OCI-LY1 (cell line): ENCODE data around the gene TULP4.

Source experiments
- H2AFZ ChIP-seq: fragments of 200-600 bp; sonication (generic), shearing (Covaris generic); 2 replicates; pipeline ENCODE4 v1.6.0; 2014; ENCODE audit warnings: antibody characterized with exemption, mild to moderate bottlenecking, low read length
- H3F3A ChIP-seq: fragments of 200-600 bp; sonication (generic), shearing (Covaris generic); 2 replicates; pipeline ENCODE4 v1.6.0; 2014; ENCODE audit warnings: mild to moderate bottlenecking, antibody characterized with exemption, low read length, moderate library complexity; ENCODE audit not compliant: insufficient read depth
- H3K27ac ChIP-seq: fragments of 200-600 bp; sonication (generic); 2 replicates; pipeline ENCODE4 v1.5.1; 2014; ENCODE audit warnings: low read length, mixed run types, mild to moderate bottlenecking, low read depth; ENCODE audit not compliant: poor library complexity, severe bottlenecking
- H3K27me3 ChIP-seq: fragments of 200-600 bp; sonication (generic); 2 replicates; pipeline ENCODE4 v1.6.0; 2014; ENCODE audit warnings: antibody characterized with exemption, mild to moderate bottlenecking, low read length, moderate library complexity; ENCODE audit not compliant: insufficient read depth
- H3K36me3 ChIP-seq: fragments of 200-600 bp; sonication (generic); 2 replicates; pipeline ENCODE4 v1.6.1; 2014; ENCODE audit warnings: mild to moderate bottlenecking, antibody characterized with exemption, low read length, moderate library complexity, mixed read lengths; ENCODE audit not compliant: insufficient read depth
- H3K4me1 ChIP-seq: fragments of 200-600 bp; sonication (generic); 2 replicates; pipeline ENCODE4 v1.5.1; 2014; ENCODE audit warnings: mild to moderate bottlenecking, low read length, moderate library complexity; ENCODE audit not compliant: insufficient read depth, severe bottlenecking
- H3K4me2 ChIP-seq: fragments of 200-600 bp; sonication (generic), shearing (Covaris generic); 2 replicates; pipeline ENCODE4 v1.6.1; 2014; ENCODE audit warnings: low read length
- H3K4me3 ChIP-seq: fragments of 200-600 bp; sonication (generic); 2 replicates; pipeline ENCODE4 v1.5.1; 2014; ENCODE audit warnings: low read length, low read depth, mild to moderate bottlenecking, mixed read lengths; ENCODE audit not compliant: poor library complexity, severe bottlenecking
- H3K79me2 ChIP-seq: fragments of 200-600 bp; shearing (Covaris generic); 2 replicates; pipeline ENCODE4 v1.6.1; 2016; ENCODE audit warnings: mixed run types, low read length, mixed read lengths; ENCODE audit not compliant: insufficient read depth
- H3K9ac ChIP-seq: fragments of 200-600 bp; sonication (generic), shearing (Covaris generic); 2 replicates; pipeline ENCODE4 v1.6.1; 2014; ENCODE audit warnings: mild to moderate bottlenecking, low read length, mixed read lengths
- H3K9me2 ChIP-seq: fragments of 200-600 bp; sonication (generic), shearing (Covaris generic); 2 replicates; pipeline ENCODE4 v1.6.1; 2014; ENCODE audit warnings: low read depth, mild to moderate bottlenecking, low read length, mixed read lengths
- H3K9me3 ChIP-seq: fragments of 200-600 bp; shearing (Covaris generic); 2 replicates; pipeline ENCODE4 v1.6.1; 2014; ENCODE audit warnings: low read length, mixed read lengths
- H4K20me1 ChIP-seq: fragments of 200-600 bp; sonication (generic), shearing (Covaris generic); 2 replicates; pipeline ENCODE4 v1.6.0; 2016; ENCODE audit warnings: mild to moderate bottlenecking, low read length; ENCODE audit not compliant: insufficient read depth
- EZH2 ChIP-seq: fragments of 200-600 bp; sonication (generic), shearing (Covaris generic); IDR thresholded peaks from 2 replicates; pipeline ENCODE4 v1.8.0; 2017; ENCODE audit warnings: borderline replicate concordance, mixed run types, mild to moderate bottlenecking, antibody characterized with exemption, low read length, moderate library complexity, mixed read lengths
- TF ChIP-seq, protein P1 (sequence below): fragments of 200-600 bp; sonication (generic), shearing (Covaris generic); IDR thresholded peaks from 2 replicates; pipeline ENCODE4 v1.5.1; 2017; ENCODE audit warnings: mild to moderate bottlenecking, antibody characterized with exemption, low read length, moderate library complexity, mixed read lengths

The TULP4 gene

DNA sequence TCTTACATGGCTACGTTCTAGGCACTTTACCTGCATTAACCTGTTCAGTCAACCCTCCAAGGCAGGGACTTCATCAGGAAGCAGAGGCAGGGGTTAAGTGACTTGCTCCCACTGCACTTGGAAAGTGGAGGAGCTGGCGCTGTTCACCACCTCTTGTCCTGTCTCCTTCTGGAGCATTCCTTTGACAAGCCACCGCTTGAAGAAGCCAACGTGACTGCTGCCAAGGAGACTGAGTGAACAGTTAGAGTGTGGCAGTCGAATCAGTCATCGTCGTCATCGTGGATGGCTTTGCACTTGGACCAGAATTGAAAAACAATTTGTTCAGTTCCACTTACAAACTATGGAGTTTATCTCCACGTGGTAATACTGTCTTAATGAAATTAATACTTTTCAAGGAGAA lies 60.9 kb downstream of the TULP4 start:
- Histone ChIP-seq H3F3A (no peaks in the 10 kb centered on the region), H3K27me3 (no peaks in the 10 kb centered on the region), H3K9ac (no peak overlapping the region), H3K9me3 (no peaks in the 10 kb centered on the region), H3K9me2 (no peaks in the 10 kb centered on the region), H3K4me3 (no peak overlapping the region), H3K4me1 (peaks cover 28% of the 10 kb centered on the region), H3K4me2 (no peak overlapping the region), H2AFZ (no peak overlapping the region), H3K36me3 (no peaks in the 10 kb centered on the region), H3K27ac (no peak overlapping the region), H3K79me2 (no peaks in the 10 kb centered on the region), H4K20me1 (no peaks in the 10 kb centered on the region)
- TF ChIP-seq, protein P1, sequence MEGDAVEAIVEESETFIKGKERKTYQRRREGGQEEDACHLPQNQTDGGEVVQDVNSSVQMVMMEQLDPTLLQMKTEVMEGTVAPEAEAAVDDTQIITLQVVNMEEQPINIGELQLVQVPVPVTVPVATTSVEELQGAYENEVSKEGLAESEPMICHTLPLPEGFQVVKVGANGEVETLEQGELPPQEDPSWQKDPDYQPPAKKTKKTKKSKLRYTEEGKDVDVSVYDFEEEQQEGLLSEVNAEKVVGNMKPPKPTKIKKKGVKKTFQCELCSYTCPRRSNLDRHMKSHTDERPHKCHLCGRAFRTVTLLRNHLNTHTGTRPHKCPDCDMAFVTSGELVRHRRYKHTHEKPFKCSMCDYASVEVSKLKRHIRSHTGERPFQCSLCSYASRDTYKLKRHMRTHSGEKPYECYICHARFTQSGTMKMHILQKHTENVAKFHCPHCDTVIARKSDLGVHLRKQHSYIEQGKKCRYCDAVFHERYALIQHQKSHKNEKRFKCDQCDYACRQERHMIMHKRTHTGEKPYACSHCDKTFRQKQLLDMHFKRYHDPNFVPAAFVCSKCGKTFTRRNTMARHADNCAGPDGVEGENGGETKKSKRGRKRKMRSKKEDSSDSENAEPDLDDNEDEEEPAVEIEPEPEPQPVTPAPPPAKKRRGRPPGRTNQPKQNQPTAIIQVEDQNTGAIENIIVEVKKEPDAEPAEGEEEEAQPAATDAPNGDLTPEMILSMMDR = no peak
- TF ChIP-seq EZH2 = no peak

DNA sequence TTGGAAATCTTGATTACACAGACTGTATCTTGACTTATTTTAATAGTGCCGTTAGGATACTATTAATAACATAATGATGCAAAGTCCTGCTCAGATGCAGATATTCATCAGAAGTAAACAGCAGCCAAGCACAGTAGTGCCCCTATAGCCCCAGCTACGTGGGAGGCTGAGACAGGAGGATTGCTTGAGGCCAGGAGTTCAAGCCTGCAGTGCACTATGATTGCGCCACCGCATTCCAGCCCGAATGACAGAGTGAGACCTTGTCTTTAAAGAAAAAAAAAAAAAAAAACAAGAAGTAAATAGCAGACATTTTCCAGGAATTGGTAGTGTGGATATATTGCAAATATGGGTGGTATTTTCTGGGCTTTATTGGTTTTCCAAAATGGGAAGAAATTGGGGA lies 61.8 kb downstream of the TULP4 start:
- Histone ChIP-seq H3K4me1 (peaks cover 25% of the 10 kb centered on the region), H2AFZ (no peak overlapping the region)
- TF ChIP-seq, protein P1 = no peak
- TF ChIP-seq EZH2 = no peak

DNA sequence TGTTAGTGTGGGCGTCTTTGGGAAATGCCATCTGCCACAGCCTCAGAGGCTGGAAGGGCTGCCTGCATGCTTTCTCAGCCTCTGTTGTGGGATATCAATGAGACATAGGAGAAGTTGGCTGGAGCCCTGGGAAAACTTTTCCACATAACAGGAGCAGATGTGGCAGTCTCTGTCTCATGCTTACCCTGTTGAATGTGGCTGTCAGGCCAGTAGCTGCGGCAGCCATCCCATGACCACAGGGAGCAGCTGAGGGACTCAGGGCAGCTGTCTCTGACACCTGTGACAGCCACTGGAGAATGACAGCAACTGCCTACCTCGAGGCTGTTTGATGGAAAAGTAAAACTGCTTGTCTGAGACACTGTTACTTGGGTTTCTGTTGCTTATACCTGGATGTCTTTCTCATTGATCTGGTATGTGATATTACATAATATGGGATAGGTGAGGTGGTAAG lies 64.4 kb downstream of the TULP4 start:
- H3K4me3 ChIP-seq = no peak overlapping the region
- H2AFZ ChIP-seq = no peak overlapping the region
- H3F3A ChIP-seq = no peaks in the 10 kb centered on the region
- H3K27ac ChIP-seq = no peak overlapping the region
- no peaks in the 10 kb centered on the region for H3K36me3 ChIP-seq
- H3K4me2 ChIP-seq = no peak overlapping the region
- H3K4me1 ChIP-seq = peaks cover 42% of the 10 kb centered on the region
- H4K20me1 ChIP-seq = no peaks in the 10 kb centered on the region
- H3K27me3 ChIP-seq = no peaks in the 10 kb centered on the region
- no peak for TF ChIP-seq EZH2
- TF ChIP-seq, protein P1 = no peak
- H3K9ac ChIP-seq = no peak overlapping the region
- H3K9me3 ChIP-seq = no peaks in the 10 kb centered on the region
- peaks cover 13% of the 10 kb centered on the region; the same call in 1 of the 2 replicates for H3K79me2 ChIP-seq
- no peaks in the 10 kb centered on the region for H3K9me2 ChIP-seq

More for the DNA sequence above, 61.8 kb downstream of the TULP4 start:
- Histone ChIP-seq H3K9me2 (no peaks in the 10 kb centered on the region), H3K9me3 (no peaks in the 10 kb centered on the region), H3F3A (no peaks in the 10 kb centered on the region), H3K79me2 (no peaks in the 10 kb centered on the region), H3K27me3 (no peaks in the 10 kb centered on the region), H4K20me1 (no peaks in the 10 kb centered on the region), H3K4me3 (no peak overlapping the region), H3K27ac (no peak overlapping the region), H3K4me2 (no peak overlapping the region), H3K36me3 (no peaks in the 10 kb centered on the region), H3K9ac (no peak overlapping the region)
